Osteocyte (in vitro differentiated cells): ENCODE measurements around the gene BAIAP2L2. TPM values are rescaled to one million over a fixed set of nuclear protein-coding genes. Genes with fewer than 3 reads are reported as not detected.

Experiments
- DNase-seq: peaks from one replicate; pipeline ENCODE4 v3.0.0; 2021; ENCODE audit warnings: mixed read lengths; ENCODE audit not compliant: unreplicated experiment; ENCODE audit errors: extremely low spot score
- H3K27ac Mint-ChIP-seq: one replicate; pipeline ENCODE4 v1.8.0; 2021; ENCODE audit warnings: mild to moderate bottlenecking, mixed read lengths; ENCODE audit not compliant: unreplicated experiment
- H3K27me3 Mint-ChIP-seq: one replicate; pipeline ENCODE4 v1.8.0; 2021; ENCODE audit warnings: mixed read lengths; ENCODE audit not compliant: unreplicated experiment
- H3K36me3 Mint-ChIP-seq: one replicate; pipeline ENCODE4 v1.8.0; 2021; ENCODE audit warnings: mixed read lengths; ENCODE audit not compliant: unreplicated experiment
- H3K4me1 Mint-ChIP-seq: one replicate; pipeline ENCODE4 v1.8.0; 2021; ENCODE audit warnings: mixed read lengths; ENCODE audit not compliant: unreplicated experiment
- H3K4me3 Mint-ChIP-seq: one replicate; pipeline ENCODE4 v1.8.0; 2021; ENCODE audit warnings: mild to moderate bottlenecking, moderate library complexity, mixed read lengths; ENCODE audit not compliant: unreplicated experiment
- H3K9me3 Mint-ChIP-seq: one replicate; pipeline ENCODE4 v1.8.0; 2021; ENCODE audit warnings: mixed read lengths; ENCODE audit not compliant: unreplicated experiment
- CTCF ChIP-seq: fragments of 200-600 bp; sonication (generic); IDR thresholded peaks from 2 replicates; pipeline ENCODE4 v1.5.0; 2021; ENCODE audit warnings: antibody characterized with exemption, mild to moderate bottlenecking, moderate library complexity
- total RNA-seq: library from RNA; stranded (reverse); gene quantifications from 2 replicates; pipeline ENCODE4 v1.2.1, GENCODE V29; 2021

Gene BAIAP2L2
- total RNA-seq, 1 donor from 2014 or later = 0.48 TPM

- Mint-ChIP-seq H3K4me3 (no peak overlapping the region), H3K36me3 (no peaks in the 10 kb centered on the region), H3K27me3 (peaks cover 4% of the 10 kb centered on the region), H3K4me1 (peaks cover 7% of the 10 kb centered on the region), H3K9me3 (no peaks in the 10 kb centered on the region), H3K27ac (no peak overlapping the region)
- no peak for DNase-seq
- TF ChIP-seq CTCF = peak; percentile 43
Observed at GRCh38 chr22:38097557-38098409, 12.7 kb downstream of the BAIAP2L2 start.

GRCh38 chr22:38097058-38097457 is 13.4 kb downstream of the BAIAP2L2 start:
- Mint-ChIP-seq H3K27ac (no peak overlapping the region), H3K27me3 (peaks cover 7% of the 10 kb centered on the region), H3K36me3 (no peaks in the 10 kb centered on the region), H3K4me3 (no peak overlapping the region), H3K4me1 (peaks cover 7% of the 10 kb centered on the region), H3K9me3 (no peaks in the 10 kb centered on the region)
- TF ChIP-seq CTCF = no peak
- DNase-seq = no peak

GRCh38 chr22:38089474-38089851 is 21.0 kb downstream of the BAIAP2L2 start:
- DNase-seq = no peak
- no peaks in the 10 kb centered on the region for H3K36me3 Mint-ChIP-seq
- H3K9me3 Mint-ChIP-seq = no peaks in the 10 kb centered on the region
- peaks cover 10% of the 10 kb centered on the region for H3K27me3 Mint-ChIP-seq
- H3K27ac Mint-ChIP-seq = no peak overlapping the region
- TF ChIP-seq CTCF = no peak
- H3K4me1 Mint-ChIP-seq = no peaks in the 10 kb centered on the region
- no peak overlapping the region for H3K4me3 Mint-ChIP-seq

GRCh38 chr22:38088629-38089473 is 21.6 kb downstream of the BAIAP2L2 start:
- Mint-ChIP-seq H3K27ac (no peak overlapping the region), H3K36me3 (no peaks in the 10 kb centered on the region), H3K4me1 (no peaks in the 10 kb centered on the region), H3K27me3 (peaks cover 10% of the 10 kb centered on the region), H3K4me3 (no peak overlapping the region), H3K9me3 (no peaks in the 10 kb centered on the region)
- no peak for DNase-seq
- TF ChIP-seq CTCF = no peak

- Mint-ChIP-seq H3K27me3 (peaks cover 6% of the 10 kb centered on the region), H3K36me3 (no peaks in the 10 kb centered on the region), H3K4me1 (no peaks in the 10 kb centered on the region), H3K9me3 (no peaks in the 10 kb centered on the region), H3K27ac (no peak overlapping the region), H3K4me3 (no peak overlapping the region)
- TF ChIP-seq CTCF = no peak
- no peak for DNase-seq
Observed at GRCh38 chr22:38087855-38088254, 22.6 kb downstream of the BAIAP2L2 start.
